BE2C (cell line): ENCODE data around the gene CMIP.

Experiments used
- DNase-seq: peaks from one replicate; pipeline ENCODE4 v3.0.0-alpha.2; 2020
- H3K27me3 ChIP-seq: fragments of 250-450 bp; sonication (Bioruptor Pico); 2 replicates; pipeline ENCODE4 v1.5.1; 2020; ENCODE audit warnings: mild to moderate bottlenecking
- H3K36me3 ChIP-seq: fragments of 250-450 bp; sonication (Bioruptor Pico); 2 replicates; pipeline ENCODE4 v1.5.1; 2020; ENCODE audit warnings: mild to moderate bottlenecking
- H3K4me1 ChIP-seq: fragments of 250-450 bp; sonication (Bioruptor Pico); 2 replicates; pipeline ENCODE4 v1.5.1; 2020
- H3K4me3 ChIP-seq: 2 replicates; pipeline ENCODE4 v1.5.1; 2011; ENCODE audit warnings: low read depth, low read length
- H3K9me3 ChIP-seq: fragments of 250-450 bp; sonication (Bioruptor Pico); 2 replicates; pipeline ENCODE4 v1.5.1; 2020
- TF ChIP-seq, protein P1 (sequence below): IDR thresholded peaks from 2 replicates; pipeline ENCODE4 v1.5.1; 2012; ENCODE audit warnings: mild to moderate bottlenecking, low read depth, low read length

CMIP gene

DNA sequence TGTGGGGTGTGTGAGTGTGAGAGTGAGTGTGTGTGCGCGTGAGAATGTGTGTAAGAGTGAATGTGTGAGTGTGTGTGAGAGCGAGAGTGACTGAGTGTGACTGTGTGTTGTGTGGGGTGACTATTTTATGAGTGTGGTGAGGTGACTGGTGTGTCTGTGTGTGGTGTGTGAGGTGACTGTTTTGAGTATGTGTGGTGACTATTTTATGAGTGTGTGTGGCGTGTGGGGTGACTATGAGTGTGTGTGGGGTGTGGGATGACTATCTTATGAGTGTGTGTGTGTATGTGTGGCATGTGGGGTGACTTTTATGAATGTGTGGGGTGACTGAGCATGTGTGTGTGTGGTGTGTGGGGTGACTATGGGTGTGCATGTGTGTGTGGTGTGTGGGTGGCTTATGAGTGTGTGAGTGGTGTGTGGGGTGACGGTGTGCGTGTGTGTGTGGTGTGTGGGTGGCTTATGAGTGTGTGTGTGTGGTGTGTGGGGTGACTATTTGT is 181.6 kb downstream of the CMIP start:
- TF ChIP-seq, protein P1, sequence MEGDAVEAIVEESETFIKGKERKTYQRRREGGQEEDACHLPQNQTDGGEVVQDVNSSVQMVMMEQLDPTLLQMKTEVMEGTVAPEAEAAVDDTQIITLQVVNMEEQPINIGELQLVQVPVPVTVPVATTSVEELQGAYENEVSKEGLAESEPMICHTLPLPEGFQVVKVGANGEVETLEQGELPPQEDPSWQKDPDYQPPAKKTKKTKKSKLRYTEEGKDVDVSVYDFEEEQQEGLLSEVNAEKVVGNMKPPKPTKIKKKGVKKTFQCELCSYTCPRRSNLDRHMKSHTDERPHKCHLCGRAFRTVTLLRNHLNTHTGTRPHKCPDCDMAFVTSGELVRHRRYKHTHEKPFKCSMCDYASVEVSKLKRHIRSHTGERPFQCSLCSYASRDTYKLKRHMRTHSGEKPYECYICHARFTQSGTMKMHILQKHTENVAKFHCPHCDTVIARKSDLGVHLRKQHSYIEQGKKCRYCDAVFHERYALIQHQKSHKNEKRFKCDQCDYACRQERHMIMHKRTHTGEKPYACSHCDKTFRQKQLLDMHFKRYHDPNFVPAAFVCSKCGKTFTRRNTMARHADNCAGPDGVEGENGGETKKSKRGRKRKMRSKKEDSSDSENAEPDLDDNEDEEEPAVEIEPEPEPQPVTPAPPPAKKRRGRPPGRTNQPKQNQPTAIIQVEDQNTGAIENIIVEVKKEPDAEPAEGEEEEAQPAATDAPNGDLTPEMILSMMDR: no peak
- Histone ChIP-seq H3K27me3 (no peaks in the 10 kb centered on the region), H3K4me3 (no peak overlapping the region), H3K36me3 (no peaks in the 10 kb centered on the region), H3K4me1 (no peaks in the 10 kb centered on the region), H3K9me3 (no peaks in the 10 kb centered on the region)
- no peak for DNase-seq

GRCh38 chr16:81627024-81627423 is 182.4 kb downstream of the CMIP start:
- no peaks in the 10 kb centered on the region for H3K36me3 ChIP-seq
- DNase-seq: no peak

DNA sequence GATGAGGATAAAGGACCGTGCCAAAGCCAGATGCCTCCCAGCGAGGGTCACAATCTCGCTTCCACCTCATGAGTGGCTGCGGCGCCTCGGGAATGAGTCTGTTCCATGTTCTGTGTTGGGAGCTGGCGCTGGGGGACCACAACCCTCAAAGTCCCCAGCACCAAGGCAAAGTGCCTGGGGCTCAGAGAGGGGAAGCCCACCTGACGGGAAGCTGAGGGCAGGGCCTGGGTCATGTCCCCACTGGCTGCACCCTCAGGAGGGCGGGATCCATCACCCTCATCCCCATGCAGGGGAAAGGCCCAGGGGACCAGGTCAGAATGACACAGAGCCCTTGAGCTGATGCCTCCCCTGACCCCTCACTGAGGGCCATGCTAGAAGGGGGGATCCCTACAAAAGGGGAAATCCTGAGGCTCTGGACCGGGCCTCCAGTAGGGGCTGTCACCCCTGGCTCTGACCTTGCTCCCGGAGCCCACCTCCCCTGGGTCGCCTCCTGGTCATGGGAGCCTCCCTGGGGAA is 183.2 kb downstream of the CMIP start:
- no peak overlapping the region for H3K4me3 ChIP-seq
- H3K4me1 ChIP-seq: no peaks in the 10 kb centered on the region
- DNase-seq: no peak
- H3K27me3 ChIP-seq: no peaks in the 10 kb centered on the region
- TF ChIP-seq, protein P1: no peak
- no peaks in the 10 kb centered on the region for H3K36me3 ChIP-seq
- H3K9me3 ChIP-seq: no peaks in the 10 kb centered on the region

More at GRCh38 chr16:81627024-81627423, 182.4 kb downstream of the CMIP start:
- H3K4me3 ChIP-seq: no peak overlapping the region
- TF ChIP-seq, protein P1: no peak
- H3K9me3 ChIP-seq: no peaks in the 10 kb centered on the region
- H3K4me1 ChIP-seq: no peaks in the 10 kb centered on the region
- no peaks in the 10 kb centered on the region for H3K27me3 ChIP-seq

DNA sequence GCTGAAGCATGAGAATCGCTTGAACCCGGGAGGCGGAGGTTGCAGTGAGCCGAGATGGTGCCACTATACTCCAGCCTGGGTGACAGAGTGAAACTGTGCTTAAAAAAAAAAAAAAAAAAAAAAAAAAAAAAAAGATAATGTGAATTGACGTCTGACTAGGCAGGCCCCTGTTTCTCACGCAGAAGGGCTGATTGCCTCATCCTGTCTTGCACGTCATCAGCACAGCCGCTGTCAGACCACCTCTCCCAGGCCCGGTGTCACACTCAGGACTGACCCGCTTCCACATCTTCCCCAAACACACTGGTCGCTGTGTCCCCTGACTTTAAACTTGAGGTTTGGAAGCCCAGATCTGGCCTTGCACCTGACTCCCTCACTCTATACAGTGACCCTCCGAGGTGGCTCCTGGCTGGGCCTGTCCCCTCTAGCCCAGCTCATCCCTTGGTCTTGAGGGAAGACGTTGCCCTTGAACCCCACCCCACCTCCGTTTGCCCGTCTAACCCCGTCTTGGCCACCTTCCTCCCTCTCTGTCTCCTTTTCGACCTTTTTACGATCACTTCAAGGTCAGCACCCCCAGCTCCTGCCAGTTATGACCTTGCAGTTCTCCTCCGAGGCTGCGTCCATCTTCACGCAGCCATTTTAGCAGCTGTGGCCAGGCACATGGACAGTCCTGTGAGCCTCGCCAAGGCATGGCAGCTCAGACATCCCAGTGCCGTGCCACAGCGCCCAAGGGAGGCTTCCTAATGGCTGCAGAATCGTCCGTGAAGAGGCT is 184.6 kb downstream of the CMIP start:
- TF ChIP-seq, protein P1: no peak
- H3K4me3 ChIP-seq: no peak overlapping the region
- H3K36me3 ChIP-seq: no peaks in the 10 kb centered on the region
- H3K27me3 ChIP-seq: no peaks in the 10 kb centered on the region
- no peaks in the 10 kb centered on the region for H3K4me1 ChIP-seq
- DNase-seq: no peak
- H3K9me3 ChIP-seq: no peaks in the 10 kb centered on the region

DNA sequence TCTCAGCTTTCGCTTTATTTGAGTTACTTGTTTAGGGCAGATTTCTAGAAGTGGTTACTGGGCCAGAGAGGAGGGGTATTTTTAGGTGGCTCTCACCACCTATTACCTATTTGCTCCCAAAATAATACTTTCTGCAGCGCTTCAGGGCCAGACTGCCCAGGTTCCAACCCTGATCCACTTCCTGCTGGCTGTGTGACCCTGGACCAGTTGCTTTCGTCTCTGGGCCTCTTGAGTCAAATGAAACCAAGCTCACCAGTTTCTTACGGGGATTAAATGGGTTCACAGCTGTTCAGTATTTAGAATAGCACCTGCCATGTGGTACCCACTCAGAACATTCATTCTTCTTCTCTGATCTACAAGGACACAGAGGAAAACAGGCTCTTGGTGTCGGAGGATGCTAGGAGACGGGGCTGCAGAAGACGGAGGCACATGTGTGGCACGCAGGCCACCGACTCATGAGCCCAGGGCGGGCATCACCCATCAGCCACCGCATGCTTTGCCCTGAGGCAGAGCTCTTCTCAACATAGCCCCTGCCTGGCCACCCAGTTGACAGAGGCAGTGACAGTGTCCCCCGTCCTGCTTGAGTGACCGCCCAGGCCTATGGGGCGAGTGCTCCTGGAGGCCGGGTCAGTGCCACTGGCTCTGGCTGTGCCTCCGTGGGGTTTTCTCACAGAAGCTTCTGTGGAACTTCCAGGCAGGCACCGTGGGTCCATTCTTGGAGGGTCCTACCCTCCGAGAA is 185.5 kb downstream of the CMIP start:
- no peaks in the 10 kb centered on the region; the same call in 1 of the 2 replicates for H3K4me1 ChIP-seq
- H3K4me3 ChIP-seq: no peak overlapping the region

More for the DNA sequence above, 185.5 kb downstream of the CMIP start:
- Histone ChIP-seq H3K27me3 (no peaks in the 10 kb centered on the region), H3K36me3 (no peaks in the 10 kb centered on the region), H3K9me3 (no peaks in the 10 kb centered on the region)
- TF ChIP-seq, protein P1: no peak
- no peak for DNase-seq
